Fibroblast of lung (primary cell): ENCODE results near the gene SRRM3. TPM values are rescaled to one million over a fixed set of nuclear protein-coding genes. Genes with fewer than 3 reads are reported as not detected.
A peak's percentile ranks its signal among the peaks of the same experiment; 100 is the strongest.

Experiments used
- DNase-seq, 2 donors: peaks; one replicate each; pipeline versions ENCODE4 v3.0.0 to v3.0.0-alpha.2; 2010; ENCODE audit warnings: low read depth in 2 of 2
- H2AFZ ChIP-seq: 2 replicates; pipeline ENCODE4 v1.5.1; 2012; ENCODE audit warnings: low read length, control low read depth, inconsistent platforms
- H3K27ac ChIP-seq: 2 replicates; pipeline ENCODE4 v1.5.1; 2011; ENCODE audit warnings: low read length, control low read depth; ENCODE audit not compliant: insufficient read depth
- H3K27me3 ChIP-seq: 2 replicates; pipeline ENCODE4 v1.5.1; 2011; ENCODE audit warnings: mild to moderate bottlenecking, low read length; ENCODE audit not compliant: control insufficient read depth, insufficient read depth
- H3K36me3 ChIP-seq: 2 replicates; pipeline ENCODE4 v1.5.1; 2011; ENCODE audit warnings: low read length; ENCODE audit not compliant: control insufficient read depth, insufficient read depth
- H3K4me1 ChIP-seq: 2 replicates; pipeline ENCODE4 v1.5.1; 2011; ENCODE audit warnings: low read length; ENCODE audit not compliant: control insufficient read depth, insufficient read depth; ENCODE audit errors: extremely low read depth
- H3K4me2 ChIP-seq: 2 replicates; pipeline ENCODE4 v1.5.1; 2011; ENCODE audit warnings: low read length, control low read depth; ENCODE audit not compliant: insufficient read depth; ENCODE audit errors: extremely low read depth
- H3K4me3 ChIP-seq, 4 experiments: fragments of 200-600 bp in 1 of 4; sonication (generic) in 1 of 4; replicated peaks in 1 of 4; 2 replicates each; pipeline ENCODE4 v1.5.1; 2011 to 2016; ENCODE audit warnings: low read length in 4 of 4, low read depth in 3 of 4, mild to moderate bottlenecking in 3 of 4, control low read depth in 2 of 4, inconsistent platforms in 1 of 4, mixed read lengths in 1 of 4; ENCODE audit not compliant: insufficient read depth in 1 of 4; ENCODE audit errors: control extremely low read depth in 1 of 4
- H3K79me2 ChIP-seq: 2 replicates; pipeline ENCODE4 v1.5.1; 2012; ENCODE audit warnings: mild to moderate bottlenecking, low read length, inconsistent platforms; ENCODE audit not compliant: control insufficient read depth, insufficient read depth
- H3K9ac ChIP-seq: 2 replicates; pipeline ENCODE4 v1.5.1; 2011; ENCODE audit warnings: mild to moderate bottlenecking, low read length, control low read depth; ENCODE audit not compliant: insufficient read depth
- H3K9me3 ChIP-seq: 2 replicates; pipeline ENCODE4 v1.5.1; 2012; ENCODE audit warnings: low read depth, low read length; ENCODE audit not compliant: control insufficient read depth, insufficient read depth
- H4K20me1 ChIP-seq: 2 replicates; pipeline ENCODE4 v1.5.1; 2011; ENCODE audit warnings: low read length; ENCODE audit not compliant: control insufficient read depth, insufficient read depth; ENCODE audit errors: extremely low read depth
- CTCF ChIP-seq, 2 donors: IDR thresholded peaks in 1 of 2; conservative IDR thresholded peaks in 1 of 2; 1 replicate in 1 of 2; 2 replicates in 1 of 2; pipeline ENCODE4 v1.5.1; 2011 to 2012; ENCODE audit warnings: low read length in 2 of 2, control low read depth in 1 of 2, inconsistent platforms in 1 of 2, low read depth in 1 of 2, mild to moderate bottlenecking in 1 of 2
- EZH2 ChIP-seq: IDR thresholded peaks from 2 replicates; pipeline ENCODE4 v1.5.1; 2012; ENCODE audit warnings: low read length, control low read depth, mild to moderate bottlenecking; ENCODE audit errors: missing control alignments
- polyA plus RNA-seq, 2 donors: library from polyadenylated mRNA; depleted of rRNA in 1 of 2; stranded (reverse) in 1 of 2; unstranded in 1 of 2; fragments of >200 nt; gene quantifications; 2 replicates each; pipeline ENCODE4 v1.2.1, GENCODE V29; 2011 to 2012; ENCODE audit warnings: missing spikeins in 1 of 2
- total RNA-seq: library from RNA; depleted of rRNA; stranded (reverse); fragments of >200 nt; gene quantifications from 2 replicates; pipeline ENCODE4 v1.2.1, GENCODE V29; 2014

The SRRM3 gene
- total and polyA plus RNA-seq, 2 donors (not counting 1 experiment from before 2014, with no cell fraction given), result 0.40 to 1.7 TPM

- no peaks in the 10 kb centered on the region for H3K36me3 ChIP-seq
Measured at GRCh38 chr7:76296743-76297740, 95.3 kb downstream of the SRRM3 start.

GRCh38 chr7:76300166-76300731 lies 98.6 kb downstream of the SRRM3 start:
- Histone ChIP-seq H3K9ac (no peak overlapping the region), H2AFZ (no peak overlapping the region), H3K36me3 (peaks cover 3% of the 10 kb centered on the region), H3K27me3 (no peaks in the 10 kb centered on the region), H3K27ac (no peak overlapping the region), H3K79me2 (peaks cover 12% of the 10 kb centered on the region), H3K4me2 (no peak overlapping the region), H3K4me1 (peaks cover 13% of the 10 kb centered on the region), H4K20me1 (no peaks in the 10 kb centered on the region), H3K9me3 (no peaks in the 10 kb centered on the region), H3K4me3 (no peak overlapping the region)
- no peak for TF ChIP-seq CTCF (conservative IDR thresholded peaks at IDR 0.05 in 1 of 2, IDR thresholded peaks at IDR 0.05 in 1 of 2; ENCODE audit: low read depth in 1 of 2, low read length in 2 of 2)
- peak; percentile 62 to 89 for DNase-seq

More at GRCh38 chr7:76296743-76297740, 95.3 kb downstream of the SRRM3 start:
- Histone ChIP-seq H3K9ac (no peak overlapping the region), H3K9me3 (no peaks in the 10 kb centered on the region), H4K20me1 (no peaks in the 10 kb centered on the region), H3K4me2 (no peak overlapping the region), H3K4me3 (no peak overlapping the region), H3K27ac (peak overlapping the region; percentile 13), H3K4me1 (peaks cover 22% of the 10 kb centered on the region), H3K27me3 (no peaks in the 10 kb centered on the region), H3K79me2 (no peaks in the 10 kb centered on the region), H2AFZ (no peak overlapping the region)
- peak; percentile 89 to 91 for DNase-seq
- TF ChIP-seq CTCF (conservative IDR thresholded peaks at IDR 0.05 in 1 of 2, IDR thresholded peaks at IDR 0.05 in 1 of 2; ENCODE audit: low read depth in 1 of 2, low read length in 2 of 2) (no peak), EZH2 (no peak)

- Histone ChIP-seq H4K20me1 (no peaks in the 10 kb centered on the region), H3K27me3 (no peaks in the 10 kb centered on the region), H3K9ac (no peak overlapping the region), H3K36me3 (peaks cover 3% of the 10 kb centered on the region), H2AFZ (no peak overlapping the region), H3K79me2 (peaks cover 12% of the 10 kb centered on the region), H3K9me3 (no peaks in the 10 kb centered on the region), H3K27ac (no peak overlapping the region), H3K4me3 (no peak overlapping the region), H3K4me2 (no peak overlapping the region), H3K4me1 (peaks cover 13% of the 10 kb centered on the region)
- DNase-seq, result no peak
- no peak for TF ChIP-seq CTCF (conservative IDR thresholded peaks at IDR 0.05 in 1 of 2, IDR thresholded peaks at IDR 0.05 in 1 of 2; ENCODE audit: low read depth in 1 of 2, low read length in 2 of 2)
- no peak for TF ChIP-seq EZH2
Measured at GRCh38 chr7:76301000-76301399, 99.3 kb downstream of the SRRM3 start.
